ENCODE measurements around the gene TMEM150C. TPM values are rescaled to one million over a fixed set of nuclear protein-coding genes. Genes with fewer than 3 reads are reported as not detected.

The TMEM150C gene
- total RNA-seq, 1 donor from 2014 or later = 0.95 TPM

- H2AFZ ChIP-seq (ENCODE audit: low read depth, low read length) = no peak overlapping the region
- Mint-ChIP-seq H3K4me1 (ENCODE audit: low read depth, unreplicated experiment) (peaks cover 13% of the 10 kb centered on the region), H3K27ac (ENCODE audit: unreplicated experiment) (no peak overlapping the region), H3K9me3 (ENCODE audit: unreplicated experiment) (no peaks in the 10 kb centered on the region), H3K36me3 (ENCODE audit: low read depth, unreplicated experiment) (no peaks in the 10 kb centered on the region), H3K4me3 (ENCODE audit: unreplicated experiment) (no peak overlapping the region), H3K27me3 (ENCODE audit: low read depth, unreplicated experiment) (no peaks in the 10 kb centered on the region)
- no peak for DNase-seq (ENCODE audit: low read depth)
- H3K9ac ChIP-seq (ENCODE audit: low read length) = no peak overlapping the region
- no peaks in the 10 kb centered on the region for H3K27me3 ChIP-seq (ENCODE audit: insufficient read depth, low read length)
- H3K27ac ChIP-seq (ENCODE audit: low read depth, low read length) = no peak overlapping the region
- H3K4me2 ChIP-seq (ENCODE audit: low read length) = no peak overlapping the region
- no peaks in the 10 kb centered on the region for H3K79me2 ChIP-seq (ENCODE audit: insufficient read depth, low read length)
- no peak for FAIRE-seq
- TF ChIP-seq EZH2 (IDR thresholded peaks at IDR 0.05; ENCODE audit: insufficient read depth, low read length) = no peak
- TF ChIP-seq, protein P1, sequence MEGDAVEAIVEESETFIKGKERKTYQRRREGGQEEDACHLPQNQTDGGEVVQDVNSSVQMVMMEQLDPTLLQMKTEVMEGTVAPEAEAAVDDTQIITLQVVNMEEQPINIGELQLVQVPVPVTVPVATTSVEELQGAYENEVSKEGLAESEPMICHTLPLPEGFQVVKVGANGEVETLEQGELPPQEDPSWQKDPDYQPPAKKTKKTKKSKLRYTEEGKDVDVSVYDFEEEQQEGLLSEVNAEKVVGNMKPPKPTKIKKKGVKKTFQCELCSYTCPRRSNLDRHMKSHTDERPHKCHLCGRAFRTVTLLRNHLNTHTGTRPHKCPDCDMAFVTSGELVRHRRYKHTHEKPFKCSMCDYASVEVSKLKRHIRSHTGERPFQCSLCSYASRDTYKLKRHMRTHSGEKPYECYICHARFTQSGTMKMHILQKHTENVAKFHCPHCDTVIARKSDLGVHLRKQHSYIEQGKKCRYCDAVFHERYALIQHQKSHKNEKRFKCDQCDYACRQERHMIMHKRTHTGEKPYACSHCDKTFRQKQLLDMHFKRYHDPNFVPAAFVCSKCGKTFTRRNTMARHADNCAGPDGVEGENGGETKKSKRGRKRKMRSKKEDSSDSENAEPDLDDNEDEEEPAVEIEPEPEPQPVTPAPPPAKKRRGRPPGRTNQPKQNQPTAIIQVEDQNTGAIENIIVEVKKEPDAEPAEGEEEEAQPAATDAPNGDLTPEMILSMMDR (IDR thresholded peaks at IDR 0.05; ENCODE audit: insufficient read depth, low read depth, low read length) = no peak
- no peaks in the 10 kb centered on the region for H3K9me3 ChIP-seq (ENCODE audit: insufficient read depth, low read depth, low read length)
- H3K4me1 ChIP-seq (ENCODE audit: insufficient read depth, low read length) = no peaks in the 10 kb centered on the region
- H3K4me3 ChIP-seq (ENCODE audit: insufficient read depth, low read depth, low read length) = no peak overlapping the region
- no peaks in the 10 kb centered on the region for H4K20me1 ChIP-seq (ENCODE audit: insufficient read depth, low read length)
- no peaks in the 10 kb centered on the region for H3K36me3 ChIP-seq (ENCODE audit: insufficient read depth, low read length)
These were observed 65.4 kb downstream of the TMEM150C start for GRCh38 chr4:82496349-82496748.

GRCh38 chr4:82495666-82496065, 66.1 kb downstream of the TMEM150C start:
- Histone ChIP-seq H3K36me3 (ENCODE audit: insufficient read depth, low read length) (no peaks in the 10 kb centered on the region), H3K4me1 (ENCODE audit: insufficient read depth, low read length) (no peaks in the 10 kb centered on the region), H3K27ac (ENCODE audit: low read depth, low read length) (no peak overlapping the region), H4K20me1 (ENCODE audit: insufficient read depth, low read length) (no peaks in the 10 kb centered on the region), H3K9me3 (ENCODE audit: insufficient read depth, low read depth, low read length) (no peaks in the 10 kb centered on the region), H3K4me3 (ENCODE audit: insufficient read depth, low read depth, low read length) (no peak overlapping the region), H3K9ac (ENCODE audit: low read length) (no peak overlapping the region), H3K4me2 (ENCODE audit: low read length) (no peak overlapping the region), H3K79me2 (ENCODE audit: insufficient read depth, low read length) (no peaks in the 10 kb centered on the region), H3K27me3 (ENCODE audit: insufficient read depth, low read length) (no peaks in the 10 kb centered on the region), H2AFZ (ENCODE audit: low read depth, low read length) (no peak overlapping the region)
- peaks cover 13% of the 10 kb centered on the region for H3K4me1 Mint-ChIP-seq (ENCODE audit: low read depth, unreplicated experiment)
- no peaks in the 10 kb centered on the region for H3K9me3 Mint-ChIP-seq (ENCODE audit: unreplicated experiment)
- DNase-seq (ENCODE audit: low read depth) (no peak), FAIRE-seq (no peak)
- H3K27me3 Mint-ChIP-seq (ENCODE audit: low read depth, unreplicated experiment) = no peaks in the 10 kb centered on the region
- H3K36me3 Mint-ChIP-seq (ENCODE audit: low read depth, unreplicated experiment) = no peaks in the 10 kb centered on the region
- no peak overlapping the region for H3K27ac Mint-ChIP-seq (ENCODE audit: unreplicated experiment)
- TF ChIP-seq, protein P1 (IDR thresholded peaks at IDR 0.05; ENCODE audit: insufficient read depth, low read depth, low read length) = no peak
- no peak for TF ChIP-seq EZH2 (IDR thresholded peaks at IDR 0.05; ENCODE audit: insufficient read depth, low read length)
- H3K4me3 Mint-ChIP-seq (ENCODE audit: unreplicated experiment) = no peak overlapping the region

DNA sequence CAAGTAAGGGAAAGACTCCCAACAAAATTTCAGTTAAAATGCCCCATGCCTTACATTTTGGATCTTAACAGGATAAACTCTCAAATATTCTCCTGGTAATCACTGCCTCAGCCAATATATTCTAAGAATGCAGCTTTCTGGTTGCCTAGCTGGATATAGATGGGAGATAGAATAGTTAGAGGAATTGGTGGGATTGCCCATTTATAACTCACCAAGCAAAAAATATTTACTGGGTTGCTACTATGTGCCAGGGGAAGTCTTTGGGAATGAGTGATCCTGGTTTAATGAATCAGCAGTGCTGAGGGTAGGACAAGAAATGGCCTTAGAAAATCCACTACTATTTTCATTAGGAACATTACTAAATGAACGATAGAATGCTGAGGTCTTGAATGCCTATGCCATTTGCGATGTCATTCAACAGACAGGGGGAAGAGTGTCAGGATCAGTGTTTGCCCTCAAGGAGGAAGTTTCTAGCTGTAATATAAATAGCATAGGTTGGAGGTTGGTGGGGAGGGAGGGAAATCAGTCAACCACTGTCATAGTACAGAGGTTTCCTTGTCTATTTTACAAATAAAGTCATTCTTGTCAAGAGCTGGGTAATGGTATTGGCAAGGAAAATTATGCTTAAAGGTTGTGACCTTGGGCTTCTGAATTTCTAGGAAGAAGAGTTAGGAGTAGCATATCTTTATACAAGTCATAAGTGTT, 67.9 kb downstream of the TMEM150C start:
- no peaks in the 10 kb centered on the region for H3K9me3 Mint-ChIP-seq (ENCODE audit: unreplicated experiment)
- H3K27me3 Mint-ChIP-seq (ENCODE audit: low read depth, unreplicated experiment) = no peaks in the 10 kb centered on the region
- H3K4me3 ChIP-seq (ENCODE audit: insufficient read depth, low read depth, low read length) = no peak overlapping the region
- H3K27me3 ChIP-seq (ENCODE audit: insufficient read depth, low read length) = no peaks in the 10 kb centered on the region
- peak overlapping the region; percentile 64 for H3K27ac Mint-ChIP-seq (ENCODE audit: unreplicated experiment)
- no peak overlapping the region for H2AFZ ChIP-seq (ENCODE audit: low read depth, low read length)
- no peaks in the 10 kb centered on the region for H3K79me2 ChIP-seq (ENCODE audit: insufficient read depth, low read length)
- H3K4me1 Mint-ChIP-seq (ENCODE audit: low read depth, unreplicated experiment) = peaks cover 10% of the 10 kb centered on the region
- H3K4me1 ChIP-seq (ENCODE audit: insufficient read depth, low read length) = no peaks in the 10 kb centered on the region
- DNase-seq (ENCODE audit: low read depth) = peak; percentile 58
- no peaks in the 10 kb centered on the region for H3K36me3 ChIP-seq (ENCODE audit: insufficient read depth, low read length)
- no peak overlapping the region for H3K4me2 ChIP-seq (ENCODE audit: low read length)
- H3K36me3 Mint-ChIP-seq (ENCODE audit: low read depth, unreplicated experiment) = no peaks in the 10 kb centered on the region
- no peaks in the 10 kb centered on the region for H4K20me1 ChIP-seq (ENCODE audit: insufficient read depth, low read length)
- no peak for TF ChIP-seq EZH2 (IDR thresholded peaks at IDR 0.05; ENCODE audit: insufficient read depth, low read length)
- TF ChIP-seq, protein P1 (IDR thresholded peaks at IDR 0.05; ENCODE audit: insufficient read depth, low read depth, low read length) = no peak
- H3K27ac ChIP-seq (ENCODE audit: low read depth, low read length) = no peak overlapping the region
- H3K9ac ChIP-seq (ENCODE audit: low read length) = no peak overlapping the region
- FAIRE-seq = no peak
- no peak overlapping the region for H3K4me3 Mint-ChIP-seq (ENCODE audit: unreplicated experiment)
- no peaks in the 10 kb centered on the region for H3K9me3 ChIP-seq (ENCODE audit: insufficient read depth, low read depth, low read length)
